Fibroblast of lung (primary cell): ENCODE measurements around the gene GHSR. TPM values are rescaled to one million over a fixed set of nuclear protein-coding genes. Genes with fewer than 3 reads are reported as not detected.

Experiments
- DNase-seq, 2 donors: peaks; one replicate each; pipeline versions ENCODE4 v3.0.0 to v3.0.0-alpha.2; 2010; ENCODE audit warnings: low read depth in 2 of 2
- H2AFZ ChIP-seq: 2 replicates; pipeline ENCODE4 v1.5.1; 2012; ENCODE audit warnings: low read length, control low read depth, inconsistent platforms
- H3K27ac ChIP-seq: 2 replicates; pipeline ENCODE4 v1.5.1; 2011; ENCODE audit warnings: low read length, control low read depth; ENCODE audit not compliant: insufficient read depth
- H3K27me3 ChIP-seq: 2 replicates; pipeline ENCODE4 v1.5.1; 2011; ENCODE audit warnings: mild to moderate bottlenecking, low read length; ENCODE audit not compliant: control insufficient read depth, insufficient read depth
- H3K36me3 ChIP-seq: 2 replicates; pipeline ENCODE4 v1.5.1; 2011; ENCODE audit warnings: low read length; ENCODE audit not compliant: control insufficient read depth, insufficient read depth
- H3K4me1 ChIP-seq: 2 replicates; pipeline ENCODE4 v1.5.1; 2011; ENCODE audit warnings: low read length; ENCODE audit not compliant: control insufficient read depth, insufficient read depth; ENCODE audit errors: extremely low read depth
- H3K4me2 ChIP-seq: 2 replicates; pipeline ENCODE4 v1.5.1; 2011; ENCODE audit warnings: low read length, control low read depth; ENCODE audit not compliant: insufficient read depth; ENCODE audit errors: extremely low read depth
- H3K4me3 ChIP-seq, 4 experiments: fragments of 200-600 bp in 1 of 4; sonication (generic) in 1 of 4; replicated peaks in 1 of 4; 2 replicates each; pipeline ENCODE4 v1.5.1; 2011 to 2016; ENCODE audit warnings: low read length in 4 of 4, low read depth in 3 of 4, mild to moderate bottlenecking in 3 of 4, control low read depth in 2 of 4, inconsistent platforms in 1 of 4, mixed read lengths in 1 of 4; ENCODE audit not compliant: insufficient read depth in 1 of 4; ENCODE audit errors: control extremely low read depth in 1 of 4
- H3K79me2 ChIP-seq: 2 replicates; pipeline ENCODE4 v1.5.1; 2012; ENCODE audit warnings: mild to moderate bottlenecking, low read length, inconsistent platforms; ENCODE audit not compliant: control insufficient read depth, insufficient read depth
- H3K9ac ChIP-seq: 2 replicates; pipeline ENCODE4 v1.5.1; 2011; ENCODE audit warnings: mild to moderate bottlenecking, low read length, control low read depth; ENCODE audit not compliant: insufficient read depth
- H3K9me3 ChIP-seq: 2 replicates; pipeline ENCODE4 v1.5.1; 2012; ENCODE audit warnings: low read depth, low read length; ENCODE audit not compliant: control insufficient read depth, insufficient read depth
- H4K20me1 ChIP-seq: 2 replicates; pipeline ENCODE4 v1.5.1; 2011; ENCODE audit warnings: low read length; ENCODE audit not compliant: control insufficient read depth, insufficient read depth; ENCODE audit errors: extremely low read depth
- EZH2 ChIP-seq: IDR thresholded peaks from 2 replicates; pipeline ENCODE4 v1.5.1; 2012; ENCODE audit warnings: low read length, control low read depth, mild to moderate bottlenecking; ENCODE audit errors: missing control alignments
- polyA plus RNA-seq, 2 donors: library from polyadenylated mRNA; depleted of rRNA in 1 of 2; stranded (reverse) in 1 of 2; unstranded in 1 of 2; fragments of >200 nt; gene quantifications; 2 replicates each; pipeline ENCODE4 v1.2.1, GENCODE V29; 2011 to 2012; ENCODE audit warnings: missing spikeins in 1 of 2
- total RNA-seq: library from RNA; depleted of rRNA; stranded (reverse); fragments of >200 nt; gene quantifications from 2 replicates; pipeline ENCODE4 v1.2.1, GENCODE V29; 2014
- TF ChIP-seq, protein P1 (sequence below), 2 donors: IDR thresholded peaks in 1 of 2; conservative IDR thresholded peaks in 1 of 2; 1 replicate in 1 of 2; 2 replicates in 1 of 2; pipeline ENCODE4 v1.5.1; 2011 to 2012; ENCODE audit warnings: low read length in 2 of 2, control low read depth in 1 of 2, inconsistent platforms in 1 of 2, low read depth in 1 of 2, mild to moderate bottlenecking in 1 of 2

Gene GHSR
- total and polyA plus RNA-seq, 2 donors (not counting 1 experiment from before 2014, with no cell fraction given) = not detected

DNA sequence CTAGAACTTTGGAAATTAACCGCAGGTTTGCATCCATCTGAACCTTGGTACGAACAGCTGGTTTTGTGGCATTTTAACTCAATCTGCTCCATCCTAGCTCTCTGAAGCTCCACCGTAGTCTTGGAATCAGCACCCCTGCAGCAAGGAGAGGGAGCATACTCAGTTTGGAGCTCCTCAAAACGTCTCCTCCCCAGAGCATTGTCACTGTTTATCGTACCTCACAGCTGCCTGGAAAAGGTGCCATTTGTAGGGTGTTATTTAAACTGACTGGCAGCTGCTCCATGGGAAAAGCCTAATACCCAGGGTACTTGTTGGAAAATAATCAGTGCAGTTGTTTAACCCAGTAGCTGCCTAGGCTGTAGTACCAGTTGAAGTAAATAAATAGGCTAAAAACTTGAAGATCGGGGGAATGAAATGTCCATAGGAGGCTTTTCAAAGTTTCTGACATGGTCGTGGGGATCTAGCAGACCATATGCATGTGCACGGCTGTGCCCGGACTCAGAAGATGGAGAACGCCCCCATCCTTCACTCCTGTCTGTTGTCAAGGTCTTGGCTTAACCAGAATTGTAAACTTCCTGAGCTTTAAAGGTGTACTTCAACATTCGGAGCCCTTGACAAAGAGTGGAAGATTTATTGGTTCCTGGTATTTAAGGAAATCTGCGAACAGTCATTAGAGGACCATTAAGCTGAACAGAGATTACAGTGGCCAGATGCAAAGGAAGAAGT lies 43.9 kb downstream of the GHSR start:
- H3K27me3 ChIP-seq = no peaks in the 10 kb centered on the region
- H3K9me3 ChIP-seq = no peaks in the 10 kb centered on the region
- TF ChIP-seq EZH2 = no peak
- TF ChIP-seq, protein P1, sequence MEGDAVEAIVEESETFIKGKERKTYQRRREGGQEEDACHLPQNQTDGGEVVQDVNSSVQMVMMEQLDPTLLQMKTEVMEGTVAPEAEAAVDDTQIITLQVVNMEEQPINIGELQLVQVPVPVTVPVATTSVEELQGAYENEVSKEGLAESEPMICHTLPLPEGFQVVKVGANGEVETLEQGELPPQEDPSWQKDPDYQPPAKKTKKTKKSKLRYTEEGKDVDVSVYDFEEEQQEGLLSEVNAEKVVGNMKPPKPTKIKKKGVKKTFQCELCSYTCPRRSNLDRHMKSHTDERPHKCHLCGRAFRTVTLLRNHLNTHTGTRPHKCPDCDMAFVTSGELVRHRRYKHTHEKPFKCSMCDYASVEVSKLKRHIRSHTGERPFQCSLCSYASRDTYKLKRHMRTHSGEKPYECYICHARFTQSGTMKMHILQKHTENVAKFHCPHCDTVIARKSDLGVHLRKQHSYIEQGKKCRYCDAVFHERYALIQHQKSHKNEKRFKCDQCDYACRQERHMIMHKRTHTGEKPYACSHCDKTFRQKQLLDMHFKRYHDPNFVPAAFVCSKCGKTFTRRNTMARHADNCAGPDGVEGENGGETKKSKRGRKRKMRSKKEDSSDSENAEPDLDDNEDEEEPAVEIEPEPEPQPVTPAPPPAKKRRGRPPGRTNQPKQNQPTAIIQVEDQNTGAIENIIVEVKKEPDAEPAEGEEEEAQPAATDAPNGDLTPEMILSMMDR (conservative IDR thresholded peaks at IDR 0.05 in 1 of 2, IDR thresholded peaks at IDR 0.05 in 1 of 2; ENCODE audit: low read depth in 1 of 2, low read length in 2 of 2) = no peak
- H3K9ac ChIP-seq = no peak overlapping the region
- H3K4me2 ChIP-seq = no peak overlapping the region
- H3K4me1 ChIP-seq = no peaks in the 10 kb centered on the region
- H3K27ac ChIP-seq = no peak overlapping the region
- DNase-seq = no peak
- no peak overlapping the region for H2AFZ ChIP-seq
- H3K36me3 ChIP-seq = no peaks in the 10 kb centered on the region
- no peaks in the 10 kb centered on the region for H3K79me2 ChIP-seq
- no peaks in the 10 kb centered on the region for H4K20me1 ChIP-seq
- H3K4me3 ChIP-seq = no peak overlapping the region

DNA sequence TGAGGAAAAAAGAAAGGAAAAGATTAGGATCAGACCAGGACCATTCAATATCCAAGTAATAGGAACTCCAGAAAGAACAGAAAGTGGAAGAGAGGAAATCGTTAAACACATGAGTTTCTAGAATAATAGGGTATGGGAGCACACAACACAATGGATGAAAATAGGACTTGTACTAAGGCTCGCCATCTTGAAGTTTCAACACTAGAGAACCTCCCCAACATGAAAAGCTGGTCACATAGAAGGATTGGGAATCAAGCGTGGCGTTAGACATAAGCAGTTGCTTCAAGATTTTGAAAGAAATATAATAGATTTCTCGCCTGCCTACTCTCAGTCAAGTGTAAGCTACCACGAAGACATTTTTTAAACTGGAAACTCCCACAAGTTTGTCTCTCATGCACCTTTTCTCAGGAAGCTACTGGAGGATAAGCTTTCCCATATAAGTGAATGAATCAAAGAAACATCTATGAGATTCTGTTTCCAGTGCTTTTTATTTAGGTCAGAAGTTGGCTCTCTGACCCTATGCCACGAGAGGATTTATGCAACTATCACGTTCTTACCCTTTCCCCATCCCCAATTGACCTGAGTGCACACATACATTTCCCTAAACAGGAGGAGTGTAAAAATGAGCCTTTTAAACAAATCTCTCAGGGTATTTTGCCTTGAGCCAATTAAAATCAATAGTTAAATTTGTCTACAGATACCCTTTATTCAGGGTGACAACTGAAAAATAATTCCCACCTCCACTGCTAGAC lies 45.2 kb downstream of the GHSR start:
- Histone ChIP-seq H3K4me3 (no peak overlapping the region), H3K9ac (no peak overlapping the region), H3K79me2 (no peaks in the 10 kb centered on the region), H3K27ac (no peak overlapping the region), H3K4me1 (no peaks in the 10 kb centered on the region), H2AFZ (no peak overlapping the region), H3K9me3 (no peaks in the 10 kb centered on the region), H3K36me3 (no peaks in the 10 kb centered on the region), H3K27me3 (no peaks in the 10 kb centered on the region), H3K4me2 (no peak overlapping the region), H4K20me1 (no peaks in the 10 kb centered on the region)
- TF ChIP-seq, protein P1 (conservative IDR thresholded peaks at IDR 0.05 in 1 of 2, IDR thresholded peaks at IDR 0.05 in 1 of 2; ENCODE audit: low read depth in 1 of 2, low read length in 2 of 2) = no peak
- no peak for TF ChIP-seq EZH2
- DNase-seq = no peak

DNA sequence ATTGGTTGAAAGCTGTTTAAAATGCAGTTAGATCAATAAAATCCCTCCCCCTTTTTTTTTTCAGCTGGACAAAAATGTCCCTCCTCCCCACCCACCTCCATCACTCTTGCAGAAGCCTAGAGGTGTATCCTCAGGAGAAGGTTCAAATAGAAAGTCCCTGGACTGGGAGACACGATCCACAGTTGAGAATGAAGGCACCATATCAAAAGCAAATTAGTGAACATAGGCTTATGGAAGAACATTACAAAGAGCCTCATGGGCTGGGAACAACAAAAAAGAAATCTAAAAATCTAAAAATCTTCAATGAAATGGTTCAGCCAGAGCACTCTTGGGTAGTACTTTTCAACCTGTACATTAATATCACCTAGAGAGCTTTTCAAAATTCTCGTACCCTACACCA lies 46.2 kb downstream of the GHSR start:
- H3K9me3 ChIP-seq = no peaks in the 10 kb centered on the region
- no peak for TF ChIP-seq EZH2
- TF ChIP-seq, protein P1 (conservative IDR thresholded peaks at IDR 0.05 in 1 of 2, IDR thresholded peaks at IDR 0.05 in 1 of 2; ENCODE audit: low read depth in 1 of 2, low read length in 2 of 2) = no peak
- no peak for DNase-seq
- no peak overlapping the region for H3K4me3 ChIP-seq
- H3K4me1 ChIP-seq = no peaks in the 10 kb centered on the region
- H4K20me1 ChIP-seq = no peaks in the 10 kb centered on the region
- no peak overlapping the region for H3K27ac ChIP-seq
- no peak overlapping the region for H3K9ac ChIP-seq
- H3K79me2 ChIP-seq = no peaks in the 10 kb centered on the region
- H3K27me3 ChIP-seq = no peaks in the 10 kb centered on the region
- H3K4me2 ChIP-seq = no peak overlapping the region
- H3K36me3 ChIP-seq = peaks cover 1% of the 10 kb centered on the region
- no peak overlapping the region for H2AFZ ChIP-seq
